A549 (cell line): ENCODE results near the gene SCT.

Source experiments
- BHLHE40 ChIP-seq: IDR thresholded peaks from 2 replicates; pipeline ENCODE4 v1.6.1; 2012; ENCODE audit warnings: low read depth, low read length, inconsistent platforms
- HDAC2 ChIP-seq: fragments of 200-600 bp; sonication (generic); IDR thresholded peaks from 2 replicates; pipeline ENCODE4 v1.6.1; 2016
- SMC3 ChIP-seq: fragments of >200 bp; sonication (Bioruptor Twin); formaldehyde crosslinking; IDR thresholded peaks from 3 replicates; pipeline ENCODE4 v1.6.1; 2018; ENCODE audit warnings: inconsistent platforms
- TF ChIP-seq, protein P1 (sequence below): fragments of >200 bp; sonication (Bioruptor Twin); formaldehyde crosslinking; IDR thresholded peaks from 3 replicates; pipeline ENCODE4 v1.5.1; 2016
- TF ChIP-seq, protein P2 (sequence below): fragments of 450-650 bp; IDR thresholded peaks from 2 replicates; pipeline ENCODE4 v1.6.1; 2014; ENCODE audit warnings: antibody characterized with exemption

DNA sequence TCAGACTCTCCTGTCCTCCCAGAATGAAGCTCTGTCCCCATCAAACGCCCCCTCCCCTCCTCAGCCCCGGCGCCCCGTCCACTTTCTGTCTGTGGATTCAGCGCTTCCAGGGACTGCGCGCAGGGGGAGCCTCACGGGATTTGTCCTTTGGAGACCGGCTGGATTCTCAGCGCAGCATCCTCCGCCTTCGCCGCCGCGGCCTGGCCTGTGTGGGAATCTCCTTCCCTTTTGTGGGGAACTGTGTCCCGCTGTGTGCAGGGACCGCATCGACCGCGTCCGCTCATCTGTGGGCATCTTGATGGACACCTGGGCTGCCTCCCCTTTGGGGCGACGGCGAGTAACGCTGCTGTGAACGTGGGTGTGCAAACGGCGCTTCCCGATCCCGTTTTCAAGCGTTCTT is 1.1 kb upstream of the SCT start:
- TF ChIP-seq, protein P1, sequence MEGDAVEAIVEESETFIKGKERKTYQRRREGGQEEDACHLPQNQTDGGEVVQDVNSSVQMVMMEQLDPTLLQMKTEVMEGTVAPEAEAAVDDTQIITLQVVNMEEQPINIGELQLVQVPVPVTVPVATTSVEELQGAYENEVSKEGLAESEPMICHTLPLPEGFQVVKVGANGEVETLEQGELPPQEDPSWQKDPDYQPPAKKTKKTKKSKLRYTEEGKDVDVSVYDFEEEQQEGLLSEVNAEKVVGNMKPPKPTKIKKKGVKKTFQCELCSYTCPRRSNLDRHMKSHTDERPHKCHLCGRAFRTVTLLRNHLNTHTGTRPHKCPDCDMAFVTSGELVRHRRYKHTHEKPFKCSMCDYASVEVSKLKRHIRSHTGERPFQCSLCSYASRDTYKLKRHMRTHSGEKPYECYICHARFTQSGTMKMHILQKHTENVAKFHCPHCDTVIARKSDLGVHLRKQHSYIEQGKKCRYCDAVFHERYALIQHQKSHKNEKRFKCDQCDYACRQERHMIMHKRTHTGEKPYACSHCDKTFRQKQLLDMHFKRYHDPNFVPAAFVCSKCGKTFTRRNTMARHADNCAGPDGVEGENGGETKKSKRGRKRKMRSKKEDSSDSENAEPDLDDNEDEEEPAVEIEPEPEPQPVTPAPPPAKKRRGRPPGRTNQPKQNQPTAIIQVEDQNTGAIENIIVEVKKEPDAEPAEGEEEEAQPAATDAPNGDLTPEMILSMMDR = no peak
- TF ChIP-seq, protein P2, sequence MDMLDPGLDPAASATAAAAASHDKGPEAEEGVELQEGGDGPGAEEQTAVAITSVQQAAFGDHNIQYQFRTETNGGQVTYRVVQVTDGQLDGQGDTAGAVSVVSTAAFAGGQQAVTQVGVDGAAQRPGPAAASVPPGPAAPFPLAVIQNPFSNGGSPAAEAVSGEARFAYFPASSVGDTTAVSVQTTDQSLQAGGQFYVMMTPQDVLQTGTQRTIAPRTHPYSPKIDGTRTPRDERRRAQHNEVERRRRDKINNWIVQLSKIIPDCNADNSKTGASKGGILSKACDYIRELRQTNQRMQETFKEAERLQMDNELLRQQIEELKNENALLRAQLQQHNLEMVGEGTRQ = no peak
- TF ChIP-seq BHLHE40 (no peak), HDAC2 (no peak), SMC3 (no peak)
